Osteoblast (primary cell): ENCODE data around the gene IGSF11. TPM values are rescaled to one million over a fixed set of nuclear protein-coding genes. Genes with fewer than 3 reads are reported as not detected.

Source experiments
- DNase-seq: peaks from one replicate; pipeline ENCODE4 v3.0.0; 2011; ENCODE audit warnings: low spot score, mixed read lengths; ENCODE audit not compliant: insufficient read length; ENCODE audit errors: missing footprints
- H2AFZ ChIP-seq: 2 replicates; pipeline ENCODE4 v1.6.0; 2011; ENCODE audit warnings: mild to moderate bottlenecking, low read length
- H3K27ac ChIP-seq: 2 replicates; pipeline ENCODE4 v1.5.1; 2011; ENCODE audit warnings: mild to moderate bottlenecking, low read depth, low read length, moderate library complexity
- H3K27me3 ChIP-seq: 2 replicates; pipeline ENCODE4 v1.6.0; 2012; ENCODE audit warnings: mild to moderate bottlenecking, control low read depth, inconsistent platforms, low read length, moderate library complexity; ENCODE audit not compliant: insufficient read depth
- H3K36me3 ChIP-seq: 2 replicates; pipeline ENCODE4 v1.5.1; 2011; ENCODE audit warnings: mild to moderate bottlenecking, low read length, control low read depth, moderate library complexity; ENCODE audit not compliant: insufficient read depth
- H3K4me1 ChIP-seq: 2 replicates; pipeline ENCODE4 v1.5.1; 2011; ENCODE audit warnings: mild to moderate bottlenecking, low read length, control low read depth, moderate library complexity; ENCODE audit not compliant: insufficient read depth
- H3K4me2 ChIP-seq: 2 replicates; pipeline ENCODE4 v1.6.0; 2011; ENCODE audit warnings: mild to moderate bottlenecking, low read length; ENCODE audit not compliant: insufficient read depth
- H3K4me3 ChIP-seq: fragments of 200-600 bp; sonication (generic); 3 replicates; pipeline ENCODE4 v1.5.1; 2012; ENCODE audit warnings: mild to moderate bottlenecking, low read length, inconsistent platforms; ENCODE audit not compliant: insufficient read depth
- H3K79me2 ChIP-seq: 2 replicates; pipeline ENCODE4 v1.6.0; 2012; ENCODE audit warnings: mild to moderate bottlenecking, low read length, control low read depth, inconsistent platforms; ENCODE audit not compliant: insufficient read depth
- H3K9me3 ChIP-seq: 2 replicates; pipeline ENCODE4 v1.5.1; 2011; ENCODE audit warnings: low read depth, low read length, control low read depth
- H4K20me1 ChIP-seq: 2 replicates; pipeline ENCODE4 v1.6.0; 2012; ENCODE audit warnings: mild to moderate bottlenecking, low read length, control low read depth; ENCODE audit not compliant: insufficient read depth
- total RNA-seq: library from RNA; depleted of rRNA; stranded (reverse); fragments of >200 nt; gene quantifications from 2 replicates; pipeline ENCODE4 v1.2.3, GENCODE V29; 2012
- TF ChIP-seq, protein P1 (sequence below): IDR thresholded peaks from 2 replicates; pipeline ENCODE4 v1.5.1; 2011; ENCODE audit warnings: mild to moderate bottlenecking, low read depth, low read length, moderate library complexity; ENCODE audit errors: extremely low read depth

The IGSF11 gene
- total RNA-seq, 1 donor = 0.36 TPM

DNA sequence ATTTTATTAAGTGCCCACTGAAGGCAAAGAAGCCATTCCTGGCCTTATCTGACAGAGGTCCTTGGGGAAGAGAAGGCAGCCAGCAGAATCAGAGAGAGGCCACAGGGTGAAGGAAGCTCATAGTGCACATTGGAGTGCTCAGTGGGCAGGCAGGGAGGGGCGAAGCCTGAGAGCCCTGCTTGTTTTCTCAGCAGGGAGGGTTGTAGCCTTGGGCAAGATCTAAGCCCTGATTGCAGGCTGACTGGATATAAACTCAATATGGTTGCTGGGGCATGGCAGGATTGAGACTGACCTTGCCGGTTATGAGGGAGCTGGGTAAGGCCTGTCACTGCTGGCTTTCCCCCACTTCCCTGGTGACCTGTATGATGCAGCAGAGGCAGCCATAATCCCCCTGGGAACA is 7.5 kb upstream of the IGSF11 start:
- no peaks in the 10 kb centered on the region for H3K4me1 ChIP-seq
- no peak overlapping the region for H3K4me3 ChIP-seq
- TF ChIP-seq, protein P1, sequence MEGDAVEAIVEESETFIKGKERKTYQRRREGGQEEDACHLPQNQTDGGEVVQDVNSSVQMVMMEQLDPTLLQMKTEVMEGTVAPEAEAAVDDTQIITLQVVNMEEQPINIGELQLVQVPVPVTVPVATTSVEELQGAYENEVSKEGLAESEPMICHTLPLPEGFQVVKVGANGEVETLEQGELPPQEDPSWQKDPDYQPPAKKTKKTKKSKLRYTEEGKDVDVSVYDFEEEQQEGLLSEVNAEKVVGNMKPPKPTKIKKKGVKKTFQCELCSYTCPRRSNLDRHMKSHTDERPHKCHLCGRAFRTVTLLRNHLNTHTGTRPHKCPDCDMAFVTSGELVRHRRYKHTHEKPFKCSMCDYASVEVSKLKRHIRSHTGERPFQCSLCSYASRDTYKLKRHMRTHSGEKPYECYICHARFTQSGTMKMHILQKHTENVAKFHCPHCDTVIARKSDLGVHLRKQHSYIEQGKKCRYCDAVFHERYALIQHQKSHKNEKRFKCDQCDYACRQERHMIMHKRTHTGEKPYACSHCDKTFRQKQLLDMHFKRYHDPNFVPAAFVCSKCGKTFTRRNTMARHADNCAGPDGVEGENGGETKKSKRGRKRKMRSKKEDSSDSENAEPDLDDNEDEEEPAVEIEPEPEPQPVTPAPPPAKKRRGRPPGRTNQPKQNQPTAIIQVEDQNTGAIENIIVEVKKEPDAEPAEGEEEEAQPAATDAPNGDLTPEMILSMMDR = no peak
- no peaks in the 10 kb centered on the region for H4K20me1 ChIP-seq
- H2AFZ ChIP-seq = no peak overlapping the region
- H3K27ac ChIP-seq = no peak overlapping the region
- H3K36me3 ChIP-seq = no peaks in the 10 kb centered on the region
- H3K9me3 ChIP-seq = no peaks in the 10 kb centered on the region
- H3K4me2 ChIP-seq = no peak overlapping the region
- H3K27me3 ChIP-seq = no peaks in the 10 kb centered on the region
- no peak for DNase-seq
- H3K79me2 ChIP-seq = no peaks in the 10 kb centered on the region

DNA sequence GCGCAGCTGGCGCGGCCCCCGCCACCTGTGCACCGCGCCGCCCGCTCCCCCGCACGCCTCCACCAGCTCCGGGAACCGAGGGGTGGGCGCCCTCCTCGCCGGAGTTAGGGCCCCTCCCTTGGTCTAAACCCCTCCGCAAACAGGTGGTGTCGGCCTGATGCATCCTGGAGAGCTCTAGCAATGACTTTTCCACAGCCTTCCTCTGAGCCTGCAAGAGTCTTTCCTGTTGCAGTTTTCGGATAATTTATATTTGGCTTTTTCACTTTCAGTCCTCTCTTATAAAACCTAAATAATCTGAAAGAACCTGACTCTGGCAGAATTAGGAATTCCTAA is 334 bp upstream of the IGSF11 start:
- Histone ChIP-seq H3K4me1 (no peaks in the 10 kb centered on the region), H3K4me2 (peak overlapping the region; percentile 85), H3K4me3 (peak overlapping the region; percentile 68), H3K79me2 (no peaks in the 10 kb centered on the region), H2AFZ (no peak overlapping the region), H3K36me3 (no peaks in the 10 kb centered on the region), H3K27ac (no peak overlapping the region), H4K20me1 (no peaks in the 10 kb centered on the region), H3K27me3 (peaks cover 33% of the 10 kb centered on the region), H3K9me3 (no peaks in the 10 kb centered on the region)
- TF ChIP-seq, protein P1 = no peak
- DNase-seq = no peak

DNA sequence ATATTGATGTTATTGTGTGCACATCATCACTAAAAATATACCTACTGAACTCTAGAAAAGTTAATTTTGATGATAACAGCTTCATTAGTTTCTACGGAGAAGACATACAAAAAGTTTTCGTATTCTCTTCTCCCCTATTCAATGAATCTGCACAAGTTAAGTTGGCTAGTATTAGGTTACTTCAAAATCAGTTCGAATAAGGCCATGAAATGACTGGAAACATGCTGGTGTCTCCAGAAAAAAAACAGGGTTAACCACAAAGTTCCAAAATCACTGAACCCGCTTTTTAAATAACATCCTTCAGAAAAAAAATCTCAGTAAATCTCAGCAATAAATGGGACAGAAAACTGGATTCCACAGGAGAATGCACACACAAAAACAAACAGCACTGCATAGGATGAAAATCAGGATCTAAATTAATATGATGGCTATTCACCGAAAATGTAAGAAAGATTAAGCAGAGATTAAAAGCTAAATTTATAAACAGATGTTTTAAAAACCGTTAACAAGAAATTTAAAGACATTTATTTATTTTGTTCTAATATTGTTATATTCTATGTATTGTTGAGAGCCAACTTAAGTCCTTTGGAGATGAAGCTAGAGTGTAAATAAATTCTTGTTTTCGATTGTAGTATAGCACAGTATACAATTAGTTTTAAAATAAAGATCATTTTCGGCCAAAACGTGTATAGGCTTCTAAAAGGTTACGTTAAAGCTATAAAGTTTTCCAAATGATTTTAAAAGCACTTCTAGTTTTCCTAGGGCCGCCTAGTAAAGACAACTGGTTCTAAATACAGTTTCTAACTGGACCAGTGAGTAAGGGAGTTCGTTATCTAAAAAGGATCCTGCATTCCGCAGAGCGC is 1.0 kb downstream of the IGSF11 start:
- no peak overlapping the region for H3K27ac ChIP-seq
- no peaks in the 10 kb centered on the region for H4K20me1 ChIP-seq
- H3K4me3 ChIP-seq = peak overlapping the region; percentile 68
- TF ChIP-seq, protein P1 = no peak
- peaks cover 33% of the 10 kb centered on the region for H3K27me3 ChIP-seq
- DNase-seq = no peak
- H3K9me3 ChIP-seq = no peaks in the 10 kb centered on the region
- no peaks in the 10 kb centered on the region for H3K4me1 ChIP-seq
- no peaks in the 10 kb centered on the region for H3K36me3 ChIP-seq
- peak overlapping the region; percentile 74 for H2AFZ ChIP-seq
- H3K79me2 ChIP-seq = no peaks in the 10 kb centered on the region
- H3K4me2 ChIP-seq = peak overlapping the region; percentile 85

DNA sequence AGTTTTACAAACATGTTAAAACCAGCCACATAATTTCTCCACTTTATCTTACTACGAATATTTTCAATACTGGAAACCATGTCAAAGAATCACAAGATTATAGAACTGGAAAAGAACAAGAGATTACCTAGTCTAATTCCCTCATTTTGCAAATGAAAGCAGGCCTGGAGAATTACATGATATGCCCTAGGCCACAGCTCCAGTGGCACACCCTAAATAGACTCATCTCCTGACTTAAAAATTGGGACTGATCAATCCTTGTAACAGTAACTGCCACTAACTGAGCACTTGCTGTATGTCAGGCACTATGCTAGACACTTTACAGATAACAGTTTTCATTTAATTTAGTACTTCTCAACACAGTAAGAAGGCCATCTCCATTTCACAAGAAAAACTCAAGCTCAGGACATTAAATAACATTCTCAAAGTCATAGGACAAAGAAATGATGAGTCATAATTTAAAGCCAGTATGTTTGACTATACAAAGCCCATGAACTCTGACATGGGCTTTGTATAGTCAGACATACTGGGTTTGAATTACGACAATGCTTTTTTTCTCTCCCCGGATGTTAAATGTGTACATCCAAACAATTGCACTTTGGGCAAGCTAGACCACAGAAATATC is 9.4 kb downstream of the IGSF11 start:
- H3K4me1 ChIP-seq = no peaks in the 10 kb centered on the region
- H4K20me1 ChIP-seq = no peaks in the 10 kb centered on the region
- H3K79me2 ChIP-seq = no peaks in the 10 kb centered on the region
- DNase-seq = no peak
- TF ChIP-seq, protein P1 = no peak
- no peaks in the 10 kb centered on the region for H3K9me3 ChIP-seq
- H3K4me3 ChIP-seq = no peak overlapping the region
- no peak overlapping the region for H3K4me2 ChIP-seq
- H2AFZ ChIP-seq = no peak overlapping the region
- H3K27ac ChIP-seq = no peak overlapping the region
- no peaks in the 10 kb centered on the region for H3K27me3 ChIP-seq
- H3K36me3 ChIP-seq = no peaks in the 10 kb centered on the region
